GM23248 (cell line): ENCODE results near the gene AVPR2. TPM values are rescaled to one million over a fixed set of nuclear protein-coding genes. Genes with fewer than 3 reads are reported as not detected.

Experiments used
- DNase-seq: peaks from one replicate; pipeline ENCODE4 v3.0.0-alpha.2; 2015
- H2AFZ ChIP-seq: fragments of 200-600 bp; sonication (generic); 2 replicates; pipeline ENCODE4 v1.6.1; 2016; ENCODE audit warnings: antibody characterized with exemption
- H3F3A ChIP-seq: fragments of 200-600 bp; sonication (generic); 2 replicates; pipeline ENCODE4 v1.6.1; 2016; ENCODE audit warnings: mild to moderate bottlenecking, antibody characterized with exemption, mixed run types; ENCODE audit not compliant: insufficient read depth
- H3K27ac ChIP-seq: fragments of 200-600 bp; sonication (generic); 2 replicates; pipeline ENCODE4 v1.5.1; 2016; ENCODE audit warnings: mild to moderate bottlenecking
- H3K27me3 ChIP-seq: fragments of 200-600 bp; sonication (generic); replicated peaks from 2 replicates; pipeline ENCODE4 v1.6.1; 2016; ENCODE audit warnings: mild to moderate bottlenecking; ENCODE audit not compliant: insufficient read depth
- H3K36me3 ChIP-seq: fragments of 200-600 bp; sonication (generic); 2 replicates; pipeline ENCODE4 v1.6.1; 2016; ENCODE audit warnings: low read depth, mild to moderate bottlenecking
- H3K4me1 ChIP-seq: fragments of 200-600 bp; sonication (generic); 2 replicates; pipeline ENCODE4 v1.6.1; 2016; ENCODE audit warnings: mild to moderate bottlenecking; ENCODE audit not compliant: insufficient read depth
- H3K4me2 ChIP-seq: fragments of 200-600 bp; sonication (generic); one replicate; pipeline ENCODE4 v1.6.1; 2016; ENCODE audit warnings: mild to moderate bottlenecking; ENCODE audit not compliant: unreplicated experiment
- H3K4me3 ChIP-seq: fragments of 200-600 bp; sonication (generic); 2 replicates; pipeline ENCODE4 v1.5.1; 2016; ENCODE audit warnings: mild to moderate bottlenecking
- H3K79me2 ChIP-seq: fragments of 200-600 bp; sonication (generic); 2 replicates; pipeline ENCODE4 v1.6.1; 2016; ENCODE audit warnings: mild to moderate bottlenecking; ENCODE audit not compliant: insufficient read depth
- H3K9ac ChIP-seq: fragments of 200-600 bp; sonication (generic); 2 replicates; pipeline ENCODE4 v1.6.1; 2016; ENCODE audit warnings: mild to moderate bottlenecking
- H3K9me2 ChIP-seq: fragments of 200-600 bp; sonication (generic); 2 replicates; pipeline ENCODE4 v1.6.1; 2016; ENCODE audit warnings: mixed run types, mild to moderate bottlenecking, moderate library complexity; ENCODE audit not compliant: insufficient read depth
- H3K9me3 ChIP-seq: fragments of 200-600 bp; sonication (generic); one replicate; pipeline ENCODE4 v1.6.1; 2017; ENCODE audit warnings: low read depth
- H4K20me1 ChIP-seq: fragments of 200-600 bp; sonication (generic); 2 replicates; pipeline ENCODE4 v1.6.0; 2016; ENCODE audit not compliant: insufficient read depth
- EZH2 ChIP-seq: fragments of 200-600 bp; sonication (generic); IDR thresholded peaks from 2 replicates; pipeline ENCODE4 v1.6.1; 2018; ENCODE audit warnings: antibody characterized with exemption, mild to moderate bottlenecking; ENCODE audit not compliant: insufficient read depth, poor library complexity, severe bottlenecking
- EZH2phosphoT487 ChIP-seq: fragments of 200-600 bp; sonication (generic); IDR thresholded peaks from 2 replicates; pipeline ENCODE4 v1.6.1; 2018; ENCODE audit warnings: antibody characterized with exemption, moderate library complexity, mild to moderate bottlenecking, low read depth; ENCODE audit not compliant: insufficient read depth
- WGBS, 2 experiments: methylation state at CpG; one replicate each; pipeline ENCODE4 v1.1.6; 2015 to 2017; ENCODE audit warnings: low lambda C conversion rate in 2 of 2, low coverage in 1 of 2; ENCODE audit errors: missing lambda C conversion rate in 2 of 2; 5-methylcytosine and 5-hydroxymethylcytosine counted together
- in situ Hi-C: fragments of 300-500 bp; cut with MboI; formaldehyde crosslinking; loops from 2 replicates; pipeline ENCODE4 v1.15.0; 2020
- polyA plus RNA-seq: library from polyadenylated mRNA; unstranded; fragments of >200 nt; fragmentation: Nextera tagmentation; extraction: Ambion mirVana; gene quantifications from 2 replicates; pipeline ENCODE4 v1.2.1, GENCODE V29; 2016
- total RNA-seq: library from RNA; depleted of rRNA; stranded (reverse); fragments of >200 nt; shearing (Covaris generic); gene quantifications from 2 replicates; pipeline ENCODE4 v1.2.3, GENCODE V29; 2014

AVPR2 gene
- total and polyA plus RNA-seq, 2 experiments from 2014 or later = not detected

GRCh38 chrX:153902385-153902784 is 2.1 kb upstream of the AVPR2 start:
- Histone ChIP-seq H3F3A (no peaks in the 10 kb centered on the region), H3K27me3 (no peaks in the 10 kb centered on the region), H3K9me3 (no peaks in the 10 kb centered on the region), H3K4me1 (0 out of 2 replicates have a peak, but pooled peaks cover 3% of the 10 kb centered on the region), H3K36me3 (no peaks in the 10 kb centered on the region), H3K79me2 (no peaks in the 10 kb centered on the region), H3K9ac (no peak overlapping the region), H2AFZ (no peak overlapping the region), H3K27ac (no peak overlapping the region), H3K4me2 (no peak overlapping the region), H3K4me3 (no peak overlapping the region), H4K20me1 (no peaks in the 10 kb centered on the region), H3K9me2 (no peaks in the 10 kb centered on the region)
- in situ Hi-C loops = no loop called here
- TF ChIP-seq EZH2phosphoT487 = no peak
- no peak for TF ChIP-seq EZH2
- 87 to 98% methylated on average over 8 to 10 of the region's 10 CpGs for WGBS, 2 experiments
- DNase-seq = no peak

- H3K27me3 ChIP-seq = no peaks in the 10 kb centered on the region
- H2AFZ ChIP-seq = no peak overlapping the region
- no peak overlapping the region for H3K4me3 ChIP-seq
- no peaks in the 10 kb centered on the region for H3K79me2 ChIP-seq
- H3K9me2 ChIP-seq = no peaks in the 10 kb centered on the region
- no peak overlapping the region for H3K27ac ChIP-seq
- H3K9ac ChIP-seq = no peak overlapping the region
- H3K9me3 ChIP-seq = no peaks in the 10 kb centered on the region
- no peaks in the 10 kb centered on the region for H3F3A ChIP-seq
- H3K4me2 ChIP-seq = no peak overlapping the region
- 48 to 71% methylated on average over 11 to 18 of the region's 18 CpGs for WGBS, 2 experiments
- in situ Hi-C loops = no loop called here
- 0 out of 2 replicates have a peak, but pooled peaks cover 3% of the 10 kb centered on the region for H3K4me1 ChIP-seq
- TF ChIP-seq EZH2phosphoT487 (no peak), EZH2 (no peak)
- H3K36me3 ChIP-seq = no peaks in the 10 kb centered on the region
- no peaks in the 10 kb centered on the region for H4K20me1 ChIP-seq
- no peak for DNase-seq
These were observed 1.1 kb upstream of the AVPR2 start for GRCh38 chrX:153903238-153903980.

- Histone ChIP-seq H3K4me2 (no peak overlapping the region), H3F3A (no peaks in the 10 kb centered on the region), H3K79me2 (no peaks in the 10 kb centered on the region), H4K20me1 (no peaks in the 10 kb centered on the region), H3K27ac (no peak overlapping the region), H3K4me3 (no peak overlapping the region), H3K27me3 (no peaks in the 10 kb centered on the region), H3K4me1 (0 out of 2 replicates have a peak, but pooled peaks cover under 1% of the 10 kb centered on the region), H3K9me3 (no peaks in the 10 kb centered on the region), H2AFZ (no peak overlapping the region), H3K9me2 (no peaks in the 10 kb centered on the region), H3K9ac (no peak overlapping the region), H3K36me3 (no peaks in the 10 kb centered on the region)
- in situ Hi-C loops = no loop called here
- DNase-seq = no peak
- TF ChIP-seq EZH2 (no peak), EZH2phosphoT487 (no peak)
- WGBS, 2 experiments = 88 to 91% methylated on average over 10 to 30 of the region's 32 CpGs
These were observed 1.1 kb downstream of the AVPR2 start for GRCh38 chrX:153905481-153906095.

- no peak overlapping the region for H3K4me2 ChIP-seq
- in situ Hi-C loops = no loop called here
- WGBS, 2 experiments = 51 to 54% methylated on average over 7 to 13 of the region's 27 CpGs
These were observed 1.8 kb downstream of the AVPR2 start for GRCh38 chrX:153906126-153906917.

More at GRCh38 chrX:153906126-153906917, 1.8 kb downstream of the AVPR2 start:
- Histone ChIP-seq H4K20me1 (no peaks in the 10 kb centered on the region), H3K79me2 (no peaks in the 10 kb centered on the region), H2AFZ (no peak overlapping the region), H3K27ac (no peak overlapping the region), H3K27me3 (no peaks in the 10 kb centered on the region), H3K4me3 (no peak overlapping the region), H3F3A (no peaks in the 10 kb centered on the region), H3K9me3 (no peaks in the 10 kb centered on the region), H3K9me2 (no peaks in the 10 kb centered on the region), H3K9ac (no peak overlapping the region), H3K36me3 (no peaks in the 10 kb centered on the region), H3K4me1 (no peaks in the 10 kb centered on the region)
- TF ChIP-seq EZH2 = no peak
- no peak for TF ChIP-seq EZH2phosphoT487
- DNase-seq = no peak
